AG08396 (cell line): ENCODE results near the gene FNDC1.

Experiments used
- DNase-seq: peaks from one replicate; pipeline ENCODE4 v3.0.0; 2012; ENCODE audit warnings: low spot score, mixed read lengths

Gene FNDC1

DNA sequence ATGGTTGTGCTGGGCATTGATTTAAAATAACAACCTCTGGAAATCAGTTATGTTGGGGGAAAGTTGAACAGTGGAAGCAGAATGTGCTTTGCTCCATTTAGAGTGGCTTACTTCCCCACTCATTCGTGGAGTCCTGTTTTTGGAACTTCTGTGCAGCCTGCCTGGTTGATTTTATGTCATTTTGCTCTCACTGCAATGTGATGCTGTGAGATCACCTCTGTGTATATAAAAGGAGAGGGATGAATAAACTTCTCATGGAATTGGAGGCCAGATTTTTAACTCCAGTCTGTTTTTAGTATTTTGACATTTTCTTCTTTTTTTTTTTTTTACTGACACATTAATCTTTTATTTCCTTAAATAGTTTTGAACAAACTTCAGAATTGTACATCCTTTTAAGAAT is 139.0 kb downstream of the FNDC1 start:
- no peak for DNase-seq

DNA sequence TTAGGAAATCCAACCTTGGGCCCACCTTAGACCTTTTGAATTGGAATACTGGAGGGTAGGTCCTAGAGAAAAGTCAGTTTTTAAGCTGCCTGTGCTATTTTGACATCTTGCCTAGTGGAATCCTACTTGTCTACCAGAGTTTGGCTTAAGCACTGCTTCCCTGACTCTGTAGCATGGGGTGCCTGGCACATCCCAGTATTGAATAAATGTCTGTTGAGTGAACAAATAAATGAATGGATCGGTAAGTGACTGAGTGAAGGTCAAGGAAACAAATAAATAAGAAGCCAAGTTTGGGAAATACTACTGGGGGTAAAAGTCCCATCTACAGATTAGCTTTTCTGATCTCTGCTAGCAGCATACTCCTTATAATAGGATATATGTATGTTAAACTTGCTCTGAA is 140.5 kb downstream of the FNDC1 start:
- DNase-seq, result no peak

DNA sequence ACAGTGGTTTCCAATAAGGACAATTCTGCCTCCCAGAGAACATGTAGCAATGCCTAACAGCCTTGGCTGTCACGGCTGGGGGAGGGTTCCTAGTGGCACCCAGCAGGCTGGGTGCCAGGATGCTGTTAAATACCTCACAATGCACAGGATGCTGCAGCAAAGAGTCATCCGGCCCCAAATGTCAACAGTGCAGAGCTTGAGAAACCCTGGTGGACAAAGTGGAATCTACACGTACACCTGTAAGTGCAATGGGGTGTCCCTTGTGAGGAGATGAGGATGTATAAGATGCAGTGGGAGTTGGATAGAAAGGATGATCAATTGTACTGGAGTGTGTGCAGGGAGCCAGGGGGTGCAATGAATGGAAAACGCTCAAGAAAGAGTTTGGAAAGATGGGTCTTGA is 142.4 kb downstream of the FNDC1 start:
- DNase-seq, result no peak

DNA sequence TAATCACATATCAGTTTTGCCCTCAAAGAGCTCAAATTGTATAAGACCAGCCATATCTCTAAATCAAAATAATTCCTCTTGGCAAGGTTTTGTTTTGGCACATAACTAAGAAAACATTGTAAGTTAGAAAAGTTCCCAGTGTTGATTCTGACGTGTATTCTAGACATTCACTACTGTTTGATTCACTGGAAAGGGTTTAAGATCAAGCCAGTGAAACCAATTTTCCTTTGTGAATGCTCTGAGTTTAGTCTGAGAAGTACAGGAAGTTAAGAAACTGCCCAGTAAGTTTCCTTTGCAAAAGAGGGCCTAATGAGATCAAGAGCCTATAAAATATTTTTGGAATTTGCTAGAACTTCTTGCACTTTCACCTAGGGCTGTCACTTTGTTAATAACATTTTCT is 143.0 kb downstream of the FNDC1 start:
- DNase-seq, result no peak

DNA sequence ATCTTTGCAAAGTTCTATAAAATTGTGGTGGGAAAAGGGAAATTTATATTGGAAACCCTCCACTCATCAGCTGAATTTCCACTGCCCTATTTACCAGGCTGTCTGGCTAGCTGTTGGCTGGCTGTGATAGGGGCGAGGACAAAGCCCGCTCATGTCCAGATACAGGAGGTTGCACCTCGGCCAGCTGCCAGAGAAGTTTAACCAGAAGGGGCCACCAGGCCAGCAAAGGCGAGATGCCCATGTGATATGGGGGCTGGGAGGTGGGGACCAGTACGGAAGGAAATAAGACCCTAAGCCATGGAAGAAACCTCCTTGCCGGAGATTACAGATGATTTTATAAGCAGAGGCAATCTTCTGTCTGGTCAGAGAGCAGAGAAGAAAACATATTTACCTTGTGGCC is 143.8 kb downstream of the FNDC1 start:
- no peak for DNase-seq

DNA sequence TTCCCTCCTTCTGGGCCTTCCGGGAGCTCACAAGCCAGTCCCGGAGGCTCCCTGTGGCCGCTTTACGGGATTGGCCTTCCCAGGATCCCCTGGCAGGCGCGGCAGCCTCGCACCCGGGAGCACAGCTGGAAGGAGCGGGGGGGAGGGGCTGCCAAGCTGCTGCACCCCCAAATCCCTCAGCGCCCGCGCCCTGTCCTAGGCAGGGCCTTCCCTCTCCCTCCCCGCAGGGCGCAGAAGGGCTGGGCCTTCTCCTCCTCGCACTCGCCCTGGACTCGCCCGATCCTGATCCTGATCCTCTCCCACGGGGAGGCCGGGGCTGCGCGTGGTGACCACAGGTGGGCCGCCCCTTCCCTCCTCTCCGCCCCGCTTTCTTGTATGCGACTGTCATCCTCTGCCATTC is 146.4 kb downstream of the FNDC1 start:
- no peak for DNase-seq

DNA sequence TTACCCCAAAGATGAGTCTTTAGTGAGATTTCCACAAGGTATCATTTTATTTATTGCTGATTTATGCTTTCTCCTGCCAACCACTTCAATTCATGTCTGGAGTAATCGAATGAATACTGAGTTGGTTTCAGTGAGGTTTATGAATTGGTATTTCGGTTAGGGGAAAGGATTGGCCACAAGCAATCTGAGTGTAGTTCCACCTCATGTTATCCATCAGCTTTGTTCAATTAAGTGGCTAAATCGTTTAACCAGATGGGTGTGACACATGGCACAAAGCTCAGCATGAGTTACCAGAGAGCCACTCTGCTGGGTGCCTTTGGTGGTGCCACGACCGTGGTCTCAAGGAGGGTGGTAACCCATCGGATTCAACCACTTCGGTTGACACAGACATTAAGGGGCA is 148.2 kb downstream of the FNDC1 start:
- DNase-seq, result no peak

DNA sequence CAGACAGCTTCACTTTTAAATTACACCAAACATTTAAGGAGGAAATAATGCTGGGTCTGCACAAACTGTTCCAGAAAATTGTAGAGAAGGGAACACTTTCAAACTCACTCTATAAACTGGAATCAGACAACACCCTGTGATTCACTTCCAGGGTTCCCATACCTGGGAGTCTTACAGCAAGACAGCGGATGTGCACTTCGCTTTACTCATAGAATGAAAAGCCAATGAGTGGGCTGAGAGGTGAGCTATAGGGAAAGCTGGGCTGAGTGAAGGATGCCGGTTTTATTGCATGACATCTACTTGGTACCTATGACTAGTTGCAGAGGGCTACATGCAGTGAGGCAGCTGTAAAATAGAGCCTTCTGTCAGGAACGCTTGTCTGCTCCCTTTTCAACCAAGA is 152.1 kb downstream of the FNDC1 start:
- no peak for DNase-seq
